Measurements from ENCODE around the gene ACVRL1.

The ACVRL1 gene

GRCh38 chr12:51917746-51918453, 10.6 kb downstream of the ACVRL1 start:
- DNase-seq: no peak

GRCh38 chr12:51920046-51920445, 12.7 kb downstream of the ACVRL1 start:
- DNase-seq: no peak

DNA sequence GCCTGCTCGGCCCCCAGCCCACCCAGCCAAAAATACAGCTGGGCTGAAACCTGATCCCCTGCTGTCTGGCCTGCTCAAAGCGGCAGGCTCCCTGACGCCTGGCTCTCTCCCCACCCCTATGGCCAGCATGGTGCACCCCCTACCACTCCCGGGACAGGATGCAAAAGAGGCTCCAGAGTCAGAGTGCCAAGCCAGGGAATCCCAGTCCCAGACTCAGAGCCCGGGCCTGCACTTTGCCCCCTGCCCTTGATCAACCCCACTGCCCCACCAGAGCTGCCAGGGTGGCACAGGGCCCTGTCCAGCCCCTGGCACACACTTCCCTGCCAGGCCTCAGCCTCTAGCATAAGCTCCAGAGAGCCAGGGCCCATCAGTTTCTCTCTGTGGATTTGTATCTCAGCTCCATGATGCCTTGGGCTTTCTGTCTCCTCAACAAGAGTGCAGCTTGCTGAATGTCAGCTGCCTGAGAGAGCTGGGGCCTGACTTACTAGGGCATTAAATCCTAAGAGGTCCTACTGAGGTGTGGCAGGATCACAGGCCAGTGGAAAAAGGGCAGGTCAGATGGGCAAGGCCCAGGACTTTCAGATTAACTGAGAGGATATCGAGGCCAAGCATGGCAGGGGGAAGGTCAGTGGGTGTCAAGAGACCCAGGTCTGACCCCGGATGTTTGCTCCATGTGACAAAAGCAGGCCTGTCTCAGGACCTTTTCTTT, 13.9 kb downstream of the ACVRL1 start:
- DNase-seq: no peak

- no peak for DNase-seq
Observed at GRCh38 chr12:51922146-51922545, 14.8 kb downstream of the ACVRL1 start.

GRCh38 chr12:51922762-51923505, 15.6 kb downstream of the ACVRL1 start:
- DNase-seq: no peak

- DNase-seq: peak in 1 of 2 experiments; percentile 21
Observed at GRCh38 chr12:51923506-51924365, 16.4 kb downstream of the ACVRL1 start.

DNA sequence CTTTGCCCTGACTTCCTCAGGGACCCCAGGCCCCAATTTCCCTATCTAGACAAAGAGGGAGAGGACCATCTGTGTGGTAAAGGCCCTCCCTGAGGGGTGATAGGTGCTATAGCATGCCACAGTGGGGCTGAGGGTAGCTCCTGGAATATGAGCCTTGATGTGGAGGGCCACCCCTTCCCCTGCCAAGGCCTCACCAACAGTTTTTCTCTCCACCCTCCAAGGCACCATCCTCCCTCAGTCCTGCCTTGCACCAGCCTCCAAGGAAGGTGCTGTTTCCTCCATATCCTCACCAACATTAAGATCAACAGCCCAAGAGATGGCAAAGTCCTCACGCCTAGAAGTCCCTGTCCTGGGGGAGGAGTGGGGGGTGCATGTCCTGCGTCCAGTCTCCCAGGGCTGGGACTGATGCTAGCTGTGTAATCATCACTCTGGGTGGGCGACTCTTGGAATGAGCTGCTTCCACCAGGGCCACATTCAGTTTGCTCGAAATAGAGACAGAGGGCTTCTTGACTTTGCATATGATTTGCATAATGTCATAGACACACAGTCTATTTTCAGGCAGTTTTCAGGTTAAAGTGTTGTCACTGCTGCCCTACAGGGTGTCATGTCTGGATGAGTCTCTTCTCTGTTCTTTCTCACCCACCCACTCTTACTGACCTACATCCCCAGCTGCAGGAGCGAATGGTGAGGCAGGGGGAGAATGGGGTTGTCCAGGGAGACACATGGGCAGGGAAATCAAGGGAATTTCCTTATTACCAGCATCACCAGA, 17.4 kb downstream of the ACVRL1 start:
- DNase-seq: no peak

DNA sequence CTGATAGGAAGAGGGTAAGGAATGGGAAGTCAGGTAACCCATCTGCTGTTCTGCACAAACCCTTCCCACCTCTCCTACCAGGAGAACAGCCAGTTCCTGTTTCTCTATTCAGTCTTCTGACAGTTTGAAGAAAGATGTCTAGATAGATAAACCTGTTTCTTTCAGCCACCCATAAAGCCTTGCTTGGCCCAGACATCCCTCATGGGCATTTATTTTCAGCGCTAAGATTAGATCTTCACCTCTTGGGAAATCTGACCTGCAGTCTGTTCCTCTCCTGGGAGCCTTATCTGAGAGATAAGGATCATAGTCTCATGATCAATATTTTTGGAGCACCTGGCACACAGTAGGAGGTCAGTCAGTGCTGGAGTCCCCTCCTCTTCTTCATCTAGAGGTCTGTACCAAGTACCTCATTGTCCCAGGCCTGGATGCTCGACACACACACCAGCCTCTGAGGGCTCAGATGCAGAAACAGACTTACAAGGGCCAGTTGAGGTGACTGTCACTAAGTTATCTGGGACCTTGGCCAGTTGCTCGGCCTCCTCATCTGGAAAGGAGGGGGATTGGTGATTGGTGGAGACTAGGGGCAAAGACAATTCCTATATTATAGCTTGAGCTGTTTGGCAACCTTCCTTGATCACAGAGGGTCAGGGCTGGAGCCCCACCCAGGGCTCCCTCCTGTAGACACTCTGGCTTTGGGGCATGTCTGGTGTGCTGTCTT, 18.2 kb downstream of the ACVRL1 start:
- no peak for DNase-seq

DNA sequence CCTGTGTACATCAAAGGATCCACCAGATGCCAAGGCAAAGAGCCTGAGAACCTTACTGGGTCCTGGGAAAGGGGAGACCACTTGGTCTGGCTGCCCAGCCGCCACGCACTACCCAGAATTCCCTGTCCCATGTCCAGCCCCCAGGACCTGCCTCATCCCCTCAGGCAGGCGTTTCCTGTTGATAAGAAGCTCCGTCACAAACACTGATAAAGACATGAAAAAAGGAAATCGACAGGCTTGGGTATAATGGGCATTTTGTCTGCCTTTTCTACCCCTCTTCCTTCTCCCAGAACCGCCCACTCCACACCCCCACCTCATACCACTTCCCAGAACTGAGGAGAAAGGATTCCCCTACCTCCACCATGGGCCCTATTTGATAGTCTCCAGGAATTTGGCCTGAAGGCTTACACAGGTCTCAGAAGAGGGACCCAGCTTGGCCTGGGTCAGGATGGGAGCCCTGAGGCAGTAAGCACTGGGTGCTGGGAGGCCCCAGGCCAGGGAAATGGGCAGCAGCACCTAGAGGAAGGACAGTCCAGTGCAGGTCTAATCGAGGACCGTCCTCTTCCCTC, 18.8 kb downstream of the ACVRL1 start:
- DNase-seq: no peak

DNA sequence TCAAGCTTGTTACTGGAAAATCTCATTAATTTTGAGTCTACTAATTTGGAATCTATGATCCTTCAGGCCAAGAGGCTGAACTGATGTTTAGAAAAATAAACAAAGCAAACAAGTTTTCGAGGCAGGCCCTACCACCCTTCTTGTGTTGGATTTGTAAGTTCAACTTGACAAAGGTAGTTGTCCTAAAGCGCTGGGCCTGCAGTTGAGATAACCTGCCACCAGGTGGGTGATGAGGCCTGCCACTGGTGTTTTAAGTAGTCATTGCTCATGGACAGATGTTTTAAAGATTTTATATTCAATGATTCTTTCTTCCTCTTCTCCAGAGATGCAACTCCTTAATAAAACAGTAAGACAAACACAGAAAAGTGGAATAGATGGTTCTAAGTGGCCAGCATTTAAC, 19.4 kb downstream of the ACVRL1 start:
- DNase-seq: peak; percentile 19 to 35

- no peak for DNase-seq
Observed at GRCh38 chr12:51932218-51933076, 25.1 kb downstream of the ACVRL1 start.

GRCh38 chr12:51934080-51934479, 26.8 kb downstream of the ACVRL1 start:
- DNase-seq: no peak

DNA sequence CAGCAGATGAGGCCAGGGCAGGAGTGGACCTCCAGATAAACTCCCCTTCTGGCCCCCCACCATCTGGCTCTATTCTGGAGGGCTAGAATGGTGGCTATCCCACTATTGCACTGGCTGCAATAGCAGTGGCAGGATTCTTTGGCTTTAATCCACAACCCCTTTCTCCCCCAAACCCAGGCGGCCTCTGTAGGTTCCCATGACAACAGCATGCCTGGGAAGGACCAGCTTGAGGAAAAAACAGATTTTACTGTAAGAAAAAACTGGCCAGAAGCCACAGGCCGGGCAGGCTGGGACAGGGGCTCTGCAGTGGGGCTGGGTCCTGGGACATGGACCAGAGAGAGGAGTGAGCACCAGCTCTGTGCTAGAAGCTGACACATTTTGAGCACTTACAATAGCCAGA, 30.6 kb downstream of the ACVRL1 start:
- DNase-seq: no peak

DNA sequence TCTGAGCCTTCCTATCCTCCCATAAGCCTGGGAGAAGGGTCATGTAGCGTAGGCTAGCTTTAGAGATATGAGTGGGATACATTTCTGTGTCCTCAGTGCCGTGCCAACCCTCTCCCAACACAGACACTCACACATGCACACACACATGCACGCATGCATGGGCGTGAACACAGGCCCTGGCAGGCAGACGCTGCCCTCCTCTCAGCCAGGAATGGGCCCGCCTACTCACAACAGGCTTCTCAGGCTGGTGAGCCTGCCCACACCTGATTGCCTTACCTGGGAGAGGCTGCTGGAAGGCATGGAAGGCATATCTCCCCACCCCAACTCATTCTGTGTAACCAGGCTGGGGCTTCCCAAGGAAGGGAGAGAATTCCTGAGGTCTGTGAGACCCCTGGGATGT, 31.4 kb downstream of the ACVRL1 start:
- DNase-seq: no peak

DNA sequence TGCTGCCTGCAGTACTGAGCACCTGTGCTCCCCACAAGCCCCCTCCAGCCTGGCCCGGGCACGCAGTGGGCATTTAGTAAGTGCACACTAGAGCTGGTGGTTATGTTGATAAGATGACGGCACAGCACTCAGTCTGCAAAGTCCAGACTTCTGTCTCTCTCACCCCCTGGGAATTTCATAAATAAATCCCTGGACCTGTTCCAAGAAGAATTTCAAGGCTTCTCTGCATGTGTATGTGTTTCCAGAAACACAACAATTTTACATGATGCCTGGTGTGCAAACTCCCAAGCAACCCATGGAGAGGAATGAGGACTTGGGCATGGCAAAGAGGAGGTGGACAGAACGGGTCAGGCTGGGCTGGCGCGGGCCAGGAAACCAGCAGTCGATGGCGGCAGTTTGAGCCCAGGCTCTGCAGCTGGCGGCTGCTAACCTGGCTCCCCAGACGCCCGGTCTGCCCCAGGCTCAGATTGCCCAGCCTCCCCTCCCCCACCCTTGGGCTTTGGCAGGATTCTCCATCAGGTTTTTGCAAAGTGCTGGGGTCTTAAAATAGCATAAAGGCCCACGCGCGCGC, 33.8 kb downstream of the ACVRL1 start:
- no peak for DNase-seq

- DNase-seq: no peak
Observed at GRCh38 chr12:51941604-51942003, 34.3 kb downstream of the ACVRL1 start.

- no peak for DNase-seq
Observed at GRCh38 chr12:51942056-51942455, 34.8 kb downstream of the ACVRL1 start.

DNA sequence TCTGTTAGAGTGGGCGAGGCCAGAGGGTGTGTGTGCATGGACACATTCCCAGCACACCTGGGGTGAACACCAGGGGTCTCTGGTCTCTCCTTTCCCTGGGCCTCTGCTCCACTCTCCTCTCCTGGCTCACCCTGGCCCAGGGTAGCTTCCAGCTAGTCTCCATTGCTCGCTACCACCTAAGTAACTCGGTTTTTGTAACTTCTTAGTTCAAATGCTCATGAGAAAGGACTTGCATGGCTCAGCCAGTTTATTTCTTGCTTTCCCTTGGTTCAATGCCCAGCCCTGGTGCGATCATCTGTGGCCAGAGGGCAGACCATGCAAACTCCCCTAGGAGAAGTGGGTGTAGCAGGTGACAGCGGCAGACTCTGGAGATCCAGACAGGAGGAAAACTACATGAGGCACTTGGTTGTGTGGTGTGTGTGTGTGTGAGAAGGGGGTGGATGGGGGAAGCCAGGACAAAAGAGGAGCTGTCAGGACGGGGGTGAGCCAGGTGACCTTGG, 35.2 kb downstream of the ACVRL1 start:
- DNase-seq: no peak

DNA sequence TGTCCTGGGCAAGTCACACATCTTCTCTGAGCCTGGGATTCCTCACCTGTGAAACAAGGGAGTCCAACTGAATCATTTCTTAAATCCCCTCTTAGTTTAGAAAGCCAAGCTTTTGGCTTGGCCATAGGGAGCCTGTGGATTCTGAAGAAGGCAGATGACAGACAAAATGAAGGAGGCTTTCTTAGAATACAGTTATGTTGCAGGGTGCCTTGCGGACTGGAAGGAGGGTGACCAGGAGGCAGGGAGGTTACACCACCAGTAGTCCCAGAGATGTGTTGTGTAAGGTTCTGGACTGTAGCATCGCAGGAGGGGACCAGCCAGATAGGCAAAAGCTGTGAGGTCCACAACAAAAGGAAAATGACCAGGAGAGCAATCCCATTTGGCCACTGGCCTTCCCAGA, 36.0 kb downstream of the ACVRL1 start:
- DNase-seq: no peak
